ENCODE measurements around the gene TNS2.
"Not testable (repeated sequence)": the region's sequence is repeated elsewhere in the genome, so short reads cannot be mapped to it uniquely, and the experiment has no call there.

GRCh38 chr12:53095596-53095895 is 45.7 kb downstream of the TNS2 start:
- not testable (repeated sequence) for TF ChIP-seq ARID3A (IDR thresholded peaks at IDR 0.05; ENCODE audit: borderline replicate concordance, low read depth, low read length); CTCF (IDR thresholded peaks at IDR 0.05 in 2 of 3, conservative IDR thresholded peaks at IDR 0.05 in 1 of 3; ENCODE audit: insufficient read depth in 2 of 3, low read depth in 1 of 3, low read length in 3 of 3); CXXC5 (CRISPR knock-in tag; IDR thresholded peaks at IDR 0.05); ZNF318 (IDR thresholded peaks at IDR 0.05; ENCODE audit: borderline replicate concordance in 1 of 2, low read depth in 1 of 2); CHCHD3 (CRISPR knock-in tag; IDR thresholded peaks at IDR 0.05); REST (IDR thresholded peaks at IDR 0.05; ENCODE audit: borderline replicate concordance); REST (CRISPR knock-in tag; IDR thresholded peaks at IDR 0.05; ENCODE audit: low read depth); EZH2 (IDR thresholded peaks at IDR 0.05; ENCODE audit: borderline replicate concordance, low read depth, low read length)
